HG03354 (cell line): ENCODE data around the gene SPATS1.

Experiments
- ATAC-seq: cut with Tn5 transposase; IDR thresholded peaks from one replicate; pipeline ENCODE4 v1.9.1; 2021; ENCODE audit warnings: mild to moderate bottlenecking; ENCODE audit not compliant: unreplicated experiment, poor library complexity, severe bottlenecking

Gene SPATS1

DNA sequence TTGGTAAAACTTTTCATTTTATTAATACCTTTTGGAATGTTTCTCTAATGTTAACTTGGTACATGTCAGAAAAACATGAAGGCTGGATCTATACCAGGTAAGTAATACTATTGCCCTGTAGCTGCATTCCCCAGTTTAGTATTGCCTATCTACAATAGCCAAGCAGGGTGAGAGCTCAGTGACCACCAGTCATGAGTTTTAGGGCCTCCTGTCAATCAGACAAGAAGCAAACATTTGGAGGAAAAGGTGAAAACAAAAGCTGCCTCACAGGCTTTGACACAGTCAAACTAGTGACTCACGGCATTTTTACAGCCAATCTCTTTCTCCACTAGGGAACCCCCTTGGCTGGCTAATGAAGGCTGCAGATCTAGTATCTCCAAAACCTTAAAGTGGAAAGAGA lies 35.5 kb downstream of the SPATS1 start:
- no peak for ATAC-seq

DNA sequence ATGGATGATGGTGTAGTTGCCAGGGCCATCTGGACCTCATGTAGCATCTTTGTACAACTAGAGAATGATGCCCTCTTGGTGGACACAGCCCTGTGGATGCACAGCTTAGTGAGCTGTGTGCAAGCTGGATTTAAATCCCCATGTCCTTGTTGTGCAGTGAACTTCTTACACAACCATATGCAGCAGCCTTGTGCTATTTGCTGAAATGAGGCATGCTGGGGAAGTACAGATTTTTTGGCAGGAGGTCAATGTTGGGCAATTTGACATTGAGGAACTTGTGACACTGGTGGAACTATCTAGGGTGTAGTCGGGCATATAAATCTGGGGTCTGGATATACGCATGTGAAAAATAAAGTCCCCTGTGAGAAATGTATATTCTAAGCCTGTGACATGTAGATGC lies 39.3 kb downstream of the SPATS1 start:
- no peak for ATAC-seq

DNA sequence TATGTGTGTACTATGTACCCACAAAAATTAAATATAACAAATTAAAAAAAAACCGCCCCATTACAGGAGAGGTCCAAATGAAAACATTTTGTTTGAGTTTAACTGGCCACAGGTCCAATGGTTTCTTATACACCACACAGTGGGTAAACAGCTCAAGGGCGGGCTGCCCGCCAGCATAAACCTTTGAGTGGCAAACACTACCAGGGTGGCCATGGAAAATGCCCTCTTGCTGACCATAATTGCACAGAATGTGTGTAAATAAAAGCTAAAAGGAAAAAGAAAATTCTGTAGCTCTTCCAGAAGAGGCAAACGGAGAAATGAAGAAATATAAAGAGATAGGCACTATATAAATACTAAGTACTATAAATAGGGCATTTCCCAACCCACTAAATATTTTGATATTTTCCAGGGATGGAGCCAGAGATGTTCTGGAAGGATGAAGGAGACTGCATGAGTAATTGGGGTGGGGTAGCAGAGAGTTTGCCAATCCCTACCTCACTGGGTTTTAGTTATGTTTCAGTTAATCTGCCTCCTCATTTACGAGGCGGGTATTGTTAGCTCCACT lies 44.0 kb downstream of the SPATS1 start:
- ATAC-seq = no peak

DNA sequence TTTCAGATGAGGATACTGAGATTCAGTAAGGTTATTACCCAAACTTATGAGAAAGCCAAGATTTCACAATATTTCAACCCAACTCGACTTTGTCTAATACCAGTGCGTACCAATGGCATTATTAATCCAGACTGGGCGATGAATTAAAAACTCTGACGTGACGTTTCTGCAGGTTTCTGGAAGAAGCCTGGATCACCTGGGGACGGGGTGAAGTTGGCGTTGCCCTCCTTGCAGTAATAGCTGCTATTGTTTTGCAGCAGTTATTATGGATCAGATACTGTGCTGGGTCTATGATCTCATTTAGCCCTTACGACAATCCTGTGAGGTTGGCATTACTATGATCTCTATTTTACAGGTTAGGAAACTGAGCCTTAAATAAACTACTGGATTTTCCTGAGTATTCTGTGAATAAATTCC lies 44.5 kb downstream of the SPATS1 start:
- peak; percentile 16 for ATAC-seq

DNA sequence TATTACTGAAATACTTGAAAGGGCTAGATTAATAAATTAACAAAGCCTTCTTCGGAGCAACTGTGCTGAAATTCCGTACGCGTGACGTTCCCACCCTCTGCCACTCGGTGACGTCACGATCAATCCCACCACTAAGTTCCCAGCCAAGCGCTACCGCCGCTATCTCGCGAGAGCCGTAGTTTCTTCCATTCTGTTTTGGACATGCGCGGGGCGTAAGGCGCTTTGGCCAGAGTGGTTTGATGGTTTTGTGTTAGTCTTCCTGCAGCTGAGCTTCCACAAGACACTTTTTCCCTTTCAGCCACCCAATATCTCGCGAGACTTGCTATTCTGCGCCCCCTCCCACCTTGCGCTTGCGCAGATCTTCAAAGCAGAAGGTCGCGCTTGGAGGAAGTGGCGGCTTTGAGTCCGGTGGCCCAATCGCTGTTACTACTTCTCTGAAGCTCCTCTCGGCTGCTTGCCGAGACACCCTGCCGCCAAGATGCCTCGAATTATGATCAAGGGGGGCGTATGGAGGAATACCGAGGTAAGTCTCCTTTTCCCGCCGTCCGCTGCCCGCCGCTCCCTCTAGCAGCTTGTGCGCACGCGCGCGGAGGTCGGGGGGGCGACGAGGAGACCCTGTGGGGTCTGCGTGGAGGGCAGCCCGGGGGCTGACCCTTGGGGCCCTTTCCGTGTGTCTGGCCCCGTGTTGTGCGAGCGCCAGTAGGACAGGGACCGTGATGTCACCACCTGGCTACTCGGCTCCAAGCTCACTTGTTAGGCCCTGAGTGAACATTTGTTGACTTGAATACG lies 45.1 kb downstream of the SPATS1 start, which contains the start of gene CDC5L:
CDC5L (plus strand) TSS at position 361 of the 789 bp plus-strand sequence; CDS start at position 479, 118 bp downstream.
- peak; percentile 93 for ATAC-seq

DNA sequence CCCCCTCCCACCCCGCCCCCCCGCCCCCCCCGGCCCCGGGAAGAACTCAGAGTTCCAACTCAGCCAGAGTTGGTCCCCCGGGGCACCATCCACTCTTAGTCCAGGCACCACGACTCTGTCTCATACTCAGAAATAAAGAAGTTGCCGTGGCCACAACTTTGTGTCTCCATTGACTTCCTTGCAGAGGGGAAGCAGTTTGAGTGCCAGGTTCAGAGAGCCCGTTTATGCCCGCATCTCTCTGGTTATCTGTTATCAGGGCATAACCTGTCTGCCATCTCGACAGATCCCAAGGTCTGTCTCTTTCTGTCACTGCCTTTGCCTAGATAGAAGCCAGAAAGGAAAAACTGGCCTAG lies 45.7 kb downstream of the SPATS1 start:
- ATAC-seq = peak; percentile 3

DNA sequence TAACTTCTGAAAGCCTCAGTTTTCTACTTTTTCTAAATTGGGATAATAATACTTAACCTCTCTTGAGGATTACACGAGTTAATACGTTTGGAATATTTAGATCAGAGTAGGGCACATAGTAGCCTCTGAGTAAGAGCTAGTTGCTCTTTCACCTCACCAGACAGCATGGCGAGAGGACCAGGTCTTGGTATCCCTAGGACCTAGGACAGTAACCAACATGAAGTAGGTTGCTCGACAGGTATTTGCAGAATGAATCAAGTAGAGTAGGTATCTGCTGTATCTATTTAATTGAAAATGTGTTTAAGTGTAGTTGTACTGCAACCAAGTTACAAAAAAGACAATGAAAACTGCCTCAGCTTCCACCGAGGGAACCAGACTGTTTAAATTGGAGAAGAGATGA lies 46.4 kb downstream of the SPATS1 start:
- ATAC-seq = no peak

DNA sequence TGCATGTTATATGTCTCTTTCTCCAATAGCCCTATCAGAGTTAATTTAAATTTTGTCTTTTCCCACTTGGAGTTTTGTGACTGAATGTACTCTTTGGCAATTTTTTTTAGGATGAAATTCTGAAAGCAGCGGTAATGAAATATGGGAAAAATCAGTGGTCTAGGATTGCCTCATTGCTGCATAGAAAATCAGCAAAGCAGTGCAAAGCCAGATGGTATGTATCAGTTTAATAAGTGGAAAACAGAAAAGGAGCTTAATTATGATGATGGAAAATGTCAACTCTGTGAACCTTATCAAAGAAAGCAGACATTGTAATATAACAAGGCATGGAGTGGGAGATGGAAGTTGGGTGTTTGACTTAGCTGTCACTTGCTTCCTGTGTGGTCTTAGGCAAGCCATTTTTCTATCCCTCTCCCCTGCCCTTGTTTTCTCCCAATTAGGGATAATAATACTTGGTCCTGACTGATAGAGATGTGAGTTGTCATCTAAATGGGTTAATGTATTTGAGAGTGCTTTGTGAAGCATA lies 47.8 kb downstream of the SPATS1 start:
- no peak for ATAC-seq
